T1000 (cell line): ENCODE data around the gene RPL26.

ENCODE experiments used
- DNase-seq: peaks from one replicate; lab custom pipeline; 2025; ENCODE audit warnings: mixed read lengths; lab: John Stamatoyannopoulos, UW

Gene RPL26

GRCh38 chr17:8383143-8383822 lies at the start of gene RPL26:
Gene RPL26, minus strand, starts transcription at chr17:8383193. Its CDS starts 883 bp downstream, at chr17:8382310.
- peak; percentile 95 for DNase-seq

DNA sequence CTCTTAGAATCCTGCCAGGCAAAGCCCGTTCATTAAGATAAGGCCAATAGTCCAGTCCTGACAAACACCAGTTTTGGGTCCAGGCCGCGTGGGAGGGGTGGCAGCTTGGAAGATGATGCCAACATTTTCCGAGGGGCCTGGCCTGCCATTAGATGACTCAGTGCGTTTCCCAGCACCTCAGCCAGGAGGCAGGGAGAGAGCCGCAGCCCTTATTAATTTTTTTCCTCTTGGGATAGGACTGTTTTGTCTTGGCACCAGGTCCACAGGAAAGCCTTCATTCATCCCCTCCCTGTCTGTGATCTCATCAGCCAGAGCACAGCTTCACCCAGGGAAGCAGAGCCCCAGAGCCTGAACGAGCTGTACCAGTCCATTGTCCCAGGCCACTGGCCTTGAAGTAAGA lies 48.0 kb upstream of the RPL26 start:
- peak; percentile 12 for DNase-seq

GRCh38 chr17:8426802-8427201 lies 43.8 kb upstream of the RPL26 start:
- DNase-seq = no peak

- no peak for DNase-seq
Observed at GRCh38 chr17:8426094-8426720, 43.2 kb upstream of the RPL26 start.

GRCh38 chr17:8421571-8421970 lies 38.6 kb upstream of the RPL26 start:
- no peak for DNase-seq

GRCh38 chr17:8420041-8420934 lies 37.3 kb upstream of the RPL26 start:
- DNase-seq = no peak

- DNase-seq = no peak
Observed at GRCh38 chr17:8419305-8419704, 36.3 kb upstream of the RPL26 start.

- no peak for DNase-seq
Observed at GRCh38 chr17:8418471-8418870, 35.5 kb upstream of the RPL26 start.

GRCh38 chr17:8417806-8418205 lies 34.8 kb upstream of the RPL26 start:
- DNase-seq = no peak

DNA sequence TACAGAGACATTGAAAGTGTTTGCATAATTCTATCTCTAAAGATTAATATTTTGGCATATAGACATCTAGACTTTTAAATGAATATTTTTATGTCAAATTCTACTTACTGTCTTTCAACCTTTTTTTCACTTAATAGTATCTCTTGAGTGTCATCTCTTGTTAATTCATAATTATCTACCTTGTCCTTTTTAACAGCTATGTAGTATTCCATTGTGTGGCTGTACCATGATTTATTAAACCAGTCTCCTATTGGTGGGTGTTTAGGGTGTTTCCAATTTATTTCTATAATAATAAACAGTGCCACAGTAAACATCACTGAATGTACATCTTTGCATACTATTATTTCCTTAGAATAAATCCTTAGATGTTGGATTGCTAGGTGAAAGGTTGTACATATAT lies 30.9 kb upstream of the RPL26 start:
- DNase-seq = no peak

GRCh38 chr17:8413328-8413727 lies 30.3 kb upstream of the RPL26 start:
- no peak for DNase-seq

DNA sequence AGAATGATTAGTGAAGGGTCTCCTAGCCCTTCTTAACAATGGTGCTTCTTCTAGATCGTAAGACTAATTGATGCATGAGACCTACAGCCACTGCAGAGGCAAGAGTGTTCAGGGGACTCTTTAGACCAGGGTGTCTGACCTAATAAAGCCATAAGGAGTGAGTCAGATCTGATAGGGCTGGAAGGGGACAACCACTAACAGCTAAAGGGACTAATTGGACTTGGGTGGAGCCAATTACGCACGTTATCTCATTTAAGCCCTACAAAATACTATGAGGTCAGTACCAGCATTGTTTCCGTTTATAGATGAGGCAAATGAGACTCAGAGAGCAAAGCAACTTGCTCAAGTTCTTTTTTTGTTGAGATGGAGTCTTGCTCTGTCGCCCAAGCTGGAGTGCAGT lies 29.1 kb upstream of the RPL26 start:
- DNase-seq = no peak

DNA sequence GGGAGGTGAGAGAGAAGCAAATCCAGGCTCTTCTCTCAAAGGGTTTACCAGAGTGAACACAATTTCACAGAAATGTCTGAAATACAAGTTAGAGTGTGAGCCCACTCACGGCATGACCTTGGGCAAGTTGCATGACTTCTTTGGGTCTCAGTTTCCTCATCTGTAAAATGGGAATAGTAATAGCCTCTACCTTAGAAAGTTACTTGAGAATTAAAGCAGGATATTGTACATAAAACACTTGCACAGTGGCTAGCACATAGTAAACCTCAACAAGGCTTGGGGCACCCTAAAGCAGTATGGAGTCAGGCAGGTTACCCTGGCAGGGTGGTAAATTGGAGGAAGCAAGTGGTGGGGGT lies 27.9 kb upstream of the RPL26 start:
- DNase-seq = no peak

DNA sequence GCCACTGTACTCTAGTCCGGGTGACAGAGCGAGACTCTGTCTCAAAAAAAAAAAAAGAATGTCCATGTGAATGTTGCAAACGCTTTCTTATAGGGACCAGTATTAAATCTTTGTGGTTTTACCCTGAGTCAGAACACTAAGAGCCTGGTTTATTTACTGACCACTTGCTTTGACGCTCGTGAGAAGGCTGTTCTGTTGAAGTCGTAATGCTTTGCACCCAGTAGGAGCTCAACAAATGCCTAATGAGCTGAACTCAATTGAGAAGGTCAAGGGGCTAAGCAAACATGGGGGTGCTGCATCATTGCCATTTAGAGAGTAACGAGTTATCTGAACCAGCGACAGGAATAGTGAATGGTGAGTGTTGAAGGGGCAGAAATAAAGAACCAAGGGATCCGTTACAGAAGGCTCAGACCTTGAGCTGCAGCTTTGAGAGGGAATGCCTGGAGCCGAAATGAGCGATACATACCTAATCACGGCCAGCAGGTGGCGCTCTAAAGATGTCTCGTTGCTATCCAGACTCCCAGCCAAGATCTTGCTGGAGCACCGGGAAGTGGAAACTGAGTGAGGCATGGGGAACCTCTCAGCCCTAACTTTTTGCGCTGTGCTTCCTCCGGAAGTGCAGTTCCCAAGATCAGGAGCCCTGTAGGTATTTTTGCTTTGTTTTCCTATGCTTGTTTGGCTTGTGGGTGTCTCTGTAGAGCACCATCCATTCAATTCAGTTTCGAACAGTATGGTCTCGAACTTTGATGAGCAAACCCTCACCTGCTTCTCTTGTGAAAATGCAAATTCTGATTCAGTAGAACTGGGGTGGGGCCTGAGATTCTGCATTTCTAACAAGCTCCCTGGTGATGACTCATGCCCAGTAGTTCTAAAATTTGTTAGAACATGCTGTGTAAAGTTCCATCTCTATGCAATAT lies 27.2 kb upstream of the RPL26 start:
- peak; percentile 66 for DNase-seq

- no peak for DNase-seq
Observed at GRCh38 chr17:8408371-8408770, 25.4 kb upstream of the RPL26 start.

DNA sequence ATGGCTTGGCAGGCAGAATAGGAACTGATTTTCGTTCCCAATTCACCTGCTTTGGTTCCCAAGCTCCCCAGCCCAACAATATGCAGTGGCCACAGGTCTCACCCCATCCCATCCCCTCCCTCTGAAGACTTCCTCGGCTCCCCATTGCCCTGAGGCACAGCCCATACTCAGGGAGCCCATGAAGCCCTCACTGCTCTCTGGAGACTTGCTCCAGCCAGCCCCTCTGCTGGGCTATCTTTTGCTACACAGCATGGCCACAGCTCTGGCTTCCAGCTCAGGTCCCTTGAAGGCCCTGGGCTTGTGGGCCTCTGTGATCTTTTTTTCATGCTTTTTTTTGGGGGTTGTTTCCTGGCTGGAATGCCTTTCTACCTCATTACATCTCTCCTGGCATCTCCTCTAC lies 23.2 kb upstream of the RPL26 start:
- no peak for DNase-seq

DNA sequence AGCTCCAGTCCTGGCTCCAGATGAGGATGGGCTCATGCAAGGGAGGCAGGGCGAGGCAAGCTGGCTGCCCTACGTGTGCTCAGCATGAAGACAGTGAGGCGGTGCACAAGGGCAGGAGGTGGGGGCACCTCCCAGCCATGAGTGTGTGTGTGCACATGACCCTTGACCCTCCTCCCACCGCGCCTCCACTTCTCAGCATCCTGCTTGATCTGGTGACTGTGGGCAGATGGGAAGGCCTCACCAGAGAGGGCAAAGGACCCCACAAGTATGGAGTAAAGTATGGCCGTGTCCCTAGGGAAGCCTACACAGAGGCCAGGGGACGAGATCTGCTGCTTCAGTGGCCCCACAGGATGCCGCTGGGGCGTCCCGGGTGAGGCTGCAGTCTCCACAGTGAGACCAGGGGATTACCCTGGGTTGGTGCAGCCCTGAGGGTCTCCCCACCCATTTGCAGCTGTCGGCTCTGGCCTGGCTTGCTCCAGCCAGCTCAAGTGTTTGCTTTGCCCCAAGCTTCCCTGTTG lies 22.6 kb upstream of the RPL26 start:
- no peak for DNase-seq

DNA sequence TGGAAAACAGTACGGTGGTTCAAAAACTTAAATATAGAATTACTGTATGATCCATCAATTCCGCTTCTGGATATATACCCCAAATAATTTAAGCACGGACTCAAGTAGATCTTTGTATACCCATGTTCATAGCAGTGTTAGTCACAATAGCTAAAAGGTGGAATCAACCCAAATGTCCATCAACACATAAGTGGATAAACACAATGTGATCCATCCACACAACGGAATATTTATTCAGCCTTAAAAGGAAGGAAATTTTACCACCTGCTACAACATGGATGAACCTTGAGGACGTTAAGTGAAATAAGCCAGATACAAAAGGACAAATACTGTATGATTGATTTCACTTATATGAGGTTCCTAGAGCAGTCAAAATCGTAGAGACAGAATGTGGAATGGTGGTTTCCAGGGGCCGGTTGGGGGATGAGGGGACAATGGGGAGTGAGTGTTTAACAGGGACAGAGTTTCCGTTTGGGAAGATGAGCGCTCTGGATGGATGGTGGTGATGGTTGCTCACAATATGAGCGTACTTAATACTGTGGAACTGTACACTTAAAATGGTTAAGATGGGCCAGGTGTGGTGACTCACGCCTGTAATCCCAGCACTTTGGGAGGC lies 20.0 kb upstream of the RPL26 start:
- DNase-seq = no peak

GRCh38 chr17:8401107-8401506 lies 18.1 kb upstream of the RPL26 start:
- no peak for DNase-seq

DNA sequence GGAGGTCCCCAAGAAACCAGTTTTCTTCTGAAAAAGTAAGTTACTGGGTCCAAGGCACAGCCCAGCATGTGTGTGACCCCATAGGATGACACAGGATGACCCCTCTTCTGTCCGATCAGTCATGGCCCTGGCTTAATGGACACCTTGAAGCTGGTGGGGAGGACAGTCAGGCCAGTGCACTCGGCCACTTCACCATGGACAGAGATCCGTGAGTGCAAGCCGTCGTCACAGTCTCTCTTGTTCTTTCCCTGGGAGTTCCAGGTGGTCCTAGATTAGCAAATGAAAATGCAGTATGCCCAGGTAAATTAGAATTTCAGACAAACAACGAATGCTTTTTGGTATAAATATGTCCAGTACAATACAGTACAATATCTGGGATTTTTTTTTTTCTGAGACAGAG lies 16.0 kb upstream of the RPL26 start:
- DNase-seq = no peak

DNA sequence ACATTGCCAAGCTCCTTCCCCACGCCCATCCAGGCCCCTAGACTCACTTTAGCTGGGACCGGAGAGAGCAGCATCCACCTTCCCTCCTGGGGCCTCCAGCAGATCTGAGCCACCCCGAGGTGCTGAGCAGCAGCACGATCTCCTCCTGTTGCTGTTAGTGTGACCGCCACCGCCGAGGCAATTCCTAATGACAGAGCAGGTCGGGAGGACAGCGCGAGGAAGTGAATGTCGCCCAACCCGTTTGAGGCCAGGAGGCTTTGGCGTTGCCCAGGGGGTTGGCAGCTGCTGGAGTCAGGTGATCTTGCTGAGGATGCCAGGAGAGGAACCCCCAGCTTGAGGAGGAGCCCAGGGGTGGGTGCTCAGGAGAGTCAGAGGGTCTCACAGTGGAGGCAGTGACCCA lies 14.6 kb upstream of the RPL26 start, which contains the start of gene RNF222:
Gene RNF222, minus strand, starts transcription at position 192 of the 400 bp plus-strand sequence. CDS start 4,366 bp downstream, outside the sequence.
- no peak for DNase-seq
